Ascending aorta (tissue), 2 donors: ENCODE measurements around the gene RPS24. TPM values are rescaled to one million over a fixed set of nuclear protein-coding genes. Genes with fewer than 3 reads are reported as not detected.

Source experiments
- DNase-seq, 2 donors: peaks; one replicate each; pipeline ENCODE4 v3.0.0-alpha.2; 2019; ENCODE audit warnings: low spot score in 2 of 2
- H3K27ac ChIP-seq, 2 donors: fragments of 200-600 bp; sonication (generic); one replicate each; pipeline ENCODE4 v1.5.1; 2016 to 2017; ENCODE audit warnings: mild to moderate bottlenecking in 1 of 2
- H3K27me3 ChIP-seq: fragments of 200-600 bp; sonication (generic); one replicate; pipeline ENCODE4 v1.5.1; 2017
- H3K36me3 ChIP-seq, 2 donors: fragments of 200-600 bp; sonication (generic); one replicate each; pipeline ENCODE4 v1.5.1; 2016
- H3K4me1 ChIP-seq, 2 donors: fragments of 200-600 bp; sonication (generic); one replicate each; pipeline ENCODE4 v1.5.1; 2016 to 2017; ENCODE audit warnings: mild to moderate bottlenecking in 1 of 2
- H3K4me3 ChIP-seq, 2 donors: fragments of 200-600 bp; sonication (generic); one replicate each; pipeline ENCODE4 v1.5.1; 2016 to 2017; ENCODE audit warnings: mild to moderate bottlenecking in 1 of 2
- H3K9me3 ChIP-seq, 2 donors: fragments of 200-600 bp; sonication (generic); one replicate each; pipeline ENCODE4 v1.5.1; 2016
- intact Hi-C: fragments of 100-400 bp; cut with DNase I; formaldehyde crosslinking; loops from one replicate; pipeline ENCODE4 v1.15.1; 2023
- total RNA-seq: library from RNA; depleted of rRNA; stranded (reverse); fragments of >200 nt; gene quantifications from one replicate; pipeline ENCODE4 v1.1.0, GENCODE V29; 2016
- TF ChIP-seq, protein P1 (sequence below), 3 experiments: fragments of 200-600 bp in 2 of 3; fragments of 450-650 bp in 1 of 3; sonication (generic) in 2 of 3; IDR thresholded peaks; one replicate each; pipeline ENCODE4 v1.5.1; 2016 to 2019; ENCODE audit warnings: antibody characterized with exemption in 3 of 3, mild to moderate bottlenecking in 1 of 3, moderate library complexity in 1 of 3

Gene RPS24
- total RNA-seq, 1 donor from 2014 or later: 1,878 TPM

DNA sequence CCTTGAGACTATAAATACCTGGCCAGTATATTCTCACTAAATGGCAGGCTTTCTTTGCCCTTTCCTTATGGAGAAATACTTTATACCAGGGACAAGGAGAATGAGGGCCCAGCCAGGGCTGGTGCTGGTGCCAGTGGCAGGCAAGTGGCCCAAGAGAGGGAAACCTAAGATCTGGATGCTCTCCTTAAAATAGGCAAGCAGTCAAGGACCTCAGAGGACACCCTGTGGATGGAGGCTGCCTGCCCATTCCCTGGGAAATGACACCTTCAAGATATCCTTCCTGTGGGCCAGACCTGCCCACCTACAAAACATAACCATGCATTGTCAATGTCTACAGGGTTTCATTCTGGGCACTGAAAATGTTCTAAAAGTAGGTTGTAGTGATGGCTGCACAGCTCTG, 33.5 kb upstream of the RPS24 start:
- intact Hi-C loops: no loop called here
- no peak for DNase-seq
- TF ChIP-seq, protein P1, sequence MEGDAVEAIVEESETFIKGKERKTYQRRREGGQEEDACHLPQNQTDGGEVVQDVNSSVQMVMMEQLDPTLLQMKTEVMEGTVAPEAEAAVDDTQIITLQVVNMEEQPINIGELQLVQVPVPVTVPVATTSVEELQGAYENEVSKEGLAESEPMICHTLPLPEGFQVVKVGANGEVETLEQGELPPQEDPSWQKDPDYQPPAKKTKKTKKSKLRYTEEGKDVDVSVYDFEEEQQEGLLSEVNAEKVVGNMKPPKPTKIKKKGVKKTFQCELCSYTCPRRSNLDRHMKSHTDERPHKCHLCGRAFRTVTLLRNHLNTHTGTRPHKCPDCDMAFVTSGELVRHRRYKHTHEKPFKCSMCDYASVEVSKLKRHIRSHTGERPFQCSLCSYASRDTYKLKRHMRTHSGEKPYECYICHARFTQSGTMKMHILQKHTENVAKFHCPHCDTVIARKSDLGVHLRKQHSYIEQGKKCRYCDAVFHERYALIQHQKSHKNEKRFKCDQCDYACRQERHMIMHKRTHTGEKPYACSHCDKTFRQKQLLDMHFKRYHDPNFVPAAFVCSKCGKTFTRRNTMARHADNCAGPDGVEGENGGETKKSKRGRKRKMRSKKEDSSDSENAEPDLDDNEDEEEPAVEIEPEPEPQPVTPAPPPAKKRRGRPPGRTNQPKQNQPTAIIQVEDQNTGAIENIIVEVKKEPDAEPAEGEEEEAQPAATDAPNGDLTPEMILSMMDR (IDR thresholded peaks at IDR 0.05): no peak
- no peaks in the 10 kb centered on the region for H3K4me1 ChIP-seq
- no peak overlapping the region for H3K4me3 ChIP-seq
- H3K36me3 ChIP-seq: peaks cover 64 to 69% of the 10 kb centered on the region in 2 donors
- H3K27ac ChIP-seq: no peak overlapping the region
- H3K9me3 ChIP-seq: no peaks in the 10 kb centered on the region
- no peaks in the 10 kb centered on the region for H3K27me3 ChIP-seq

DNA sequence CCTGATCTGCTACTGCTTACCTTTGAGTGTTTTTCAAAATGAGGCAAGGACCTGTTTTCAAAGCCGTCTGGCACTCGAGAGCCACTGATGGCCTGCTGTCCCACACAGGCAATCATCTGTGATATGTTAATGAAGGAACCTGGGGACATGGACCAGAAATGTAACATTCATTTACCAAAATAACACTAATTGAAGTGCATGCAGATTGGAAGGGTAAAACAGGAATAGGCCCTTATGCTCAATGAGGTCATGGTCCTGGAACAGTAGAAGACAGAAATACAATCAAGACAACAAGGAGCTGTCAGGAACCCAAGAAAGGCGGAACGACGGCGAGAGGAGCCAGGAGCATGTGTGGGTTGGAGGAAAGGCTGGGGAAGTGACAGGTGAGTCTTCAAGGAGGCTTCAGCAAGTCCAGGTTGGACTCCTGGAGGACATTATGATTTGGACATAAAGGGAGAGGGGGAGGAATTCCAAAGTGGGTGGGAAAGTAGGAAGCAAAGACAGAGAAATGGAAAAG, 32.6 kb upstream of the RPS24 start:
- TF ChIP-seq, protein P1 (IDR thresholded peaks at IDR 0.05): no peak
- Histone ChIP-seq H3K27me3 (no peaks in the 10 kb centered on the region), H3K27ac (no peak overlapping the region), H3K4me3 (no peak overlapping the region), H3K36me3 (peaks cover 72 to 77% of the 10 kb centered on the region in 2 donors), H3K9me3 (no peaks in the 10 kb centered on the region), H3K4me1 (no peaks in the 10 kb centered on the region)
- DNase-seq: no peak
- intact Hi-C loops: no loop called here

DNA sequence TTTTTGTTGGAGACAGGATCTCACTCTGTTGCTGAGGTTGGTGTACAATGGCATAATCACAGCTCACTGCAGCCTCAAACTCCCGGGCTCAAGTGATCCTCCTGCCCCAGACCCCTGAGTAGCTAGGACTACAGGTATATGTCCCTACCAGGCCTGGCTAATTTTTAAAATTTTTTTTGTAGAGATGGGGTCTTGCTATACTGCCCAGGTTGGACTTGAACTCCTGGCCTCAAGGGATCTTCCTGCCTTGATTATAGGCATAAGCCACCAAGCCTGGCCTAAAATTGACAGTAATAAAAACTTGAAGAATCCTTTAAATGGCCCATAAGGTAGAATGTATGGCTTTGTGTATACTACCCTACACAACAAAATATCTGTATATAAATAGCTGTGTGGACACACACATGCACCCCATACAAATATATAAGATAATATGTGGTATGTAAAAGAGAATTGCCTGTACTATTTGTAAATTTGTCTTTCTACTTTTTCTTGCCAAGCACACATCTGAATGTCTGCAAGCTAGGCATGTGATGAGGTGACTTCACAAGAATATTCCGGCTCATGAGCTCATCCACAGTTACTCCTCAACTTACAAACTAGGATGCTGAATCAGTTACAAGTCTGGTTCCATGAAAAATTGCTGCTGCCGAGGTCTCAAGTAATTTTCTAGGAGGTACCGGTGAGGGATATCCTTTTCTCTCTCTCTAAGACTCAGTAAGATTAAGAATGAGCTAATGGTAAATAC, 30.9 kb upstream of the RPS24 start:
- Histone ChIP-seq H3K4me1 (no peaks in the 10 kb centered on the region), H3K27me3 (no peaks in the 10 kb centered on the region), H3K4me3 (no peak overlapping the region), H3K9me3 (no peaks in the 10 kb centered on the region), H3K27ac (no peak overlapping the region), H3K36me3 (peaks cover 83 to 94% of the 10 kb centered on the region in 2 donors)
- no peak for DNase-seq
- intact Hi-C loops: no loop called here
- TF ChIP-seq, protein P1 (IDR thresholded peaks at IDR 0.05): no peak

DNA sequence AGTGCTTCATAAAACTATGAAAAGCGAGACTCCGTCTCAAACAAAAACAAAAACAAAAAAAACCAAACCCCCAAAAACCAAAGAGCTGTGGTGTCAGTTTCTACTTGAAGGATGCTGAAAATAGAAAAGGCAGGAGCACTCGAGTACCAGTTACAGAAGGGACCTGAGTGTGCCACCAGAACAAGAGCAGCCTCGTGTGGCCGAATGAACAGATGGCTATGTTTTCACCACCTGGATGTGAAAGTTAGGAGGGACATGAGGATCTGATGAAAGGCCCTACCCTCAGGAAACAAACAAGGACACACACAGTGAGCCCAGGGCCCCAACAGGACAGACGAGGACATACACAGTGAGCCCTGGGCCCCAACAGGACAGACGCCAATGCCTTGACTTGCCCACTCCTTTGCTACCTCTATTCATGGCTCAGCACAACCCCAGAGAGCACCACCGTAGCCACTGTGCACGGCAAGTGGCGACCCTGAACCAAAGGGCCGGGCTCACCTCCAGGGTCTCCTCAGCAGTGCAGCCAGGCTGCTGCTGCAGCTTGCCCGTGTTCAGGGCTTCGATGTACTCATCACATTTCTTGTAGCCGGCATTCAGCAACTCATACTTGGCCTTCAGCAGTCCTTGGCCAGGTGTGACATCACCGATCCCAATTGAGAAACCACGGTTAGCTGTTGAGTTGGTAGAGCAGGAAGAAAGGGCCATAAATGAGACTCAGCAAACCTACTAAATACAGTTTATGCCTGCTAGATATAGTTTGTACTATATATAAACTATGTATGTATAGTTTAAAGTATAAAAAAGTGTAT, 29.2 kb upstream of the RPS24 start:
- H3K36me3 ChIP-seq: peaks cover 85 to 98% of the 10 kb centered on the region in 2 donors

DNA sequence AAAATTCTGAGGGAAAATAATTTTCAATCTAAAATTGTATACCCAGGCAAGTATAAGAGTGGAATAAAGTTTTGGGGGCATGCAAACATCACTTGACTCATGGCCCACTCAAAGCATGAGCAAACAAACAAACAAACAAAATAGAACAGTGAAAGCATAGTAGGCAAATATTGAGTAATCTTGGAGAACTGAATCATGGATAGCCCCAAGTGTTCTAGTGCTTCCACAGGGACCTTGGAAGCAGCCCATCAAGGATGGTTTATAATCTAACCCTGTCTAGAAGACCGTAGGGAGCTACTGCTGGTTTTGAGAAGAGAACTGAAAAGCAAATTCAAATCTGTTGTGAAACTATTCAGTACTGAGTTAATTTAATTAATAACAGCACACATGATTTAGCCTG, 26.5 kb upstream of the RPS24 start:
- TF ChIP-seq, protein P1 (IDR thresholded peaks at IDR 0.05): no peak
- intact Hi-C loops: no loop called here
- Histone ChIP-seq H3K4me3 (no peak overlapping the region), H3K27me3 (no peaks in the 10 kb centered on the region), H3K9me3 (no peaks in the 10 kb centered on the region), H3K4me1 (no peaks in the 10 kb centered on the region), H3K36me3 (peaks cover 78 to 98% of the 10 kb centered on the region in 2 donors), H3K27ac (no peak overlapping the region)
- DNase-seq: no peak

More for the DNA sequence above, 29.2 kb upstream of the RPS24 start:
- Histone ChIP-seq H3K27ac (no peak overlapping the region), H3K4me1 (no peaks in the 10 kb centered on the region), H3K9me3 (no peaks in the 10 kb centered on the region), H3K4me3 (no peak overlapping the region), H3K27me3 (no peaks in the 10 kb centered on the region)
- intact Hi-C loops: no loop called here
- no peak for DNase-seq
- TF ChIP-seq, protein P1 (IDR thresholded peaks at IDR 0.05): no peak
